Parathyroid adenoma (tissue), 2 donors: Measurements from ENCODE around the gene B2M.

Source experiments
- H2AFZ ChIP-seq: fragments of 300-600 bp; sonication (generic); one replicate; pipeline ENCODE4 v1.7.0; 2017; ENCODE audit warnings: antibody characterized with exemption, mild to moderate bottlenecking
- H3K27ac ChIP-seq: fragments of 300-600 bp; sonication (generic); one replicate; pipeline ENCODE4 v1.7.0; 2017
- H3K27me3 ChIP-seq: fragments of 300-600 bp; sonication (generic); one replicate; pipeline ENCODE4 v1.7.0; 2017; ENCODE audit warnings: low read length; ENCODE audit not compliant: control insufficient read depth, insufficient read depth
- H3K36me3 ChIP-seq: fragments of 300-600 bp; sonication (generic); one replicate; pipeline ENCODE4 v1.7.0; 2017; ENCODE audit warnings: low read length; ENCODE audit not compliant: control insufficient read depth, insufficient read depth
- H3K4me1 ChIP-seq: fragments of 300-600 bp; sonication (generic); one replicate; pipeline ENCODE4 v1.7.0; 2017; ENCODE audit warnings: control low read depth
- H3K4me2 ChIP-seq: fragments of 300-600 bp; sonication (generic); one replicate; pipeline ENCODE4 v1.7.0; 2017; ENCODE audit warnings: low read length
- H3K4me3 ChIP-seq: fragments of 300-600 bp; sonication (generic); one replicate; pipeline ENCODE4 v1.7.0; 2017; ENCODE audit warnings: low read depth, low read length
- H3K79me2 ChIP-seq: fragments of 300-600 bp; sonication (generic); one replicate; pipeline ENCODE4 v1.7.0; 2017; ENCODE audit warnings: control low read depth
- H3K9ac ChIP-seq: fragments of 300-600 bp; sonication (generic); one replicate; pipeline ENCODE4 v1.7.0; 2017; ENCODE audit warnings: mild to moderate bottlenecking
- H3K9me3 ChIP-seq: fragments of 300-600 bp; sonication (generic); one replicate; pipeline ENCODE4 v1.7.0; 2017; ENCODE audit warnings: low read length; ENCODE audit not compliant: control insufficient read depth
- TF ChIP-seq, protein P1 (sequence below): fragments of 300-600 bp; sonication (generic); IDR thresholded peaks from one replicate; pipeline ENCODE4 v1.7.0; 2017; ENCODE audit warnings: antibody characterized with exemption, mild to moderate bottlenecking
- donor health status: primary hyperparathyroidism.

The B2M gene

GRCh38 chr15:44763848-44764247 lies 52.5 kb downstream of the B2M start:
- no peaks in the 10 kb centered on the region for H3K36me3 ChIP-seq
- H3K9me3 ChIP-seq = no peaks in the 10 kb centered on the region
- no peak overlapping the region for H3K9ac ChIP-seq
- H3K4me2 ChIP-seq = no peak overlapping the region
- H3K4me3 ChIP-seq = no peak overlapping the region
- H2AFZ ChIP-seq = no peak overlapping the region
- TF ChIP-seq, protein P1, sequence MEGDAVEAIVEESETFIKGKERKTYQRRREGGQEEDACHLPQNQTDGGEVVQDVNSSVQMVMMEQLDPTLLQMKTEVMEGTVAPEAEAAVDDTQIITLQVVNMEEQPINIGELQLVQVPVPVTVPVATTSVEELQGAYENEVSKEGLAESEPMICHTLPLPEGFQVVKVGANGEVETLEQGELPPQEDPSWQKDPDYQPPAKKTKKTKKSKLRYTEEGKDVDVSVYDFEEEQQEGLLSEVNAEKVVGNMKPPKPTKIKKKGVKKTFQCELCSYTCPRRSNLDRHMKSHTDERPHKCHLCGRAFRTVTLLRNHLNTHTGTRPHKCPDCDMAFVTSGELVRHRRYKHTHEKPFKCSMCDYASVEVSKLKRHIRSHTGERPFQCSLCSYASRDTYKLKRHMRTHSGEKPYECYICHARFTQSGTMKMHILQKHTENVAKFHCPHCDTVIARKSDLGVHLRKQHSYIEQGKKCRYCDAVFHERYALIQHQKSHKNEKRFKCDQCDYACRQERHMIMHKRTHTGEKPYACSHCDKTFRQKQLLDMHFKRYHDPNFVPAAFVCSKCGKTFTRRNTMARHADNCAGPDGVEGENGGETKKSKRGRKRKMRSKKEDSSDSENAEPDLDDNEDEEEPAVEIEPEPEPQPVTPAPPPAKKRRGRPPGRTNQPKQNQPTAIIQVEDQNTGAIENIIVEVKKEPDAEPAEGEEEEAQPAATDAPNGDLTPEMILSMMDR = no peak
- H3K27me3 ChIP-seq = no peaks in the 10 kb centered on the region
- no peak overlapping the region for H3K27ac ChIP-seq
- no peaks in the 10 kb centered on the region for H3K4me1 ChIP-seq
- H3K79me2 ChIP-seq = no peaks in the 10 kb centered on the region

DNA sequence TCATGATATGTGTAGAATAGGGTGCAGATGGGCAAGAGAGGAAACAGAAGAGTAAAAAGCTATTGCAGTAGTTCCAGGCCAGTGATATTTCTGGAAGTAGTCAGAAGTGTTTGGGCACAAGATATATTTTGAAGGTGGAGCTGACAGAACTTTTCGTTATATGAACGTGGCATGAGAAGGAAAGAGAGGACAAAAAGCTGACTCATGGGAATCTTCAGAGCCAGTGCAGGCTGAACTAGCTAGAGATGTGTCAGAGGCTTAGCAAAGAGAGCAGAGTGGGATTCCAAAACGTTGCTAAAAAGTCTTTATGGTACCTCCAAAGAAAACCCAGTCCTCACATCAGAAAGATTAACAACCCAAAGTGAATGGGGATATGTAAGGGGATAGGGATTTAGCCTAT lies 53.7 kb downstream of the B2M start:
- no peaks in the 10 kb centered on the region for H3K9me3 ChIP-seq
- no peaks in the 10 kb centered on the region for H3K27me3 ChIP-seq
- H3K9ac ChIP-seq = no peak overlapping the region
- H3K27ac ChIP-seq = no peak overlapping the region
- no peak overlapping the region for H2AFZ ChIP-seq
- H3K36me3 ChIP-seq = no peaks in the 10 kb centered on the region
- no peak overlapping the region for H3K4me2 ChIP-seq
- H3K4me3 ChIP-seq = no peak overlapping the region
- no peaks in the 10 kb centered on the region for H3K79me2 ChIP-seq
- H3K4me1 ChIP-seq = no peaks in the 10 kb centered on the region
- TF ChIP-seq, protein P1 = no peak
